ENCODE results near the gene SQSTM1. TPM values are rescaled to one million over a fixed set of nuclear protein-coding genes. Genes with fewer than 3 reads are reported as not detected.

Gene SQSTM1
- total and polyA plus RNA-seq, 9 of the 15 experiments (the other 6 are each of a cell fraction or from before 2014, with no cell fraction given) = 5.6 to 148 (median 64.0) TPM

- TF ChIP-seq ELK1 (CRISPR knock-in tag; IDR thresholded peaks at IDR 0.05) (no peak), ZBTB49 (CRISPR knock-in tag; IDR thresholded peaks at IDR 0.05; ENCODE audit: borderline replicate concordance) (no peak), BRF2 (IDR thresholded peaks at IDR 0.05; ENCODE audit: borderline replicate concordance, insufficient read depth, insufficient read length) (no peak), ZHX1 (conservative IDR thresholded peaks at IDR 0.05; ENCODE audit: low read length) (no peak), TARDBP (IDR thresholded peaks at IDR 0.05) (no peak)
Measured at GRCh38 chr5:179777909-179778308, 42.8 kb upstream of the SQSTM1 start (continued).

Data from K562 (cell line).